ENCODE results near the gene VPS37D.

VPS37D gene

GRCh38 chr7:73680501-73680900 is 12.9 kb downstream of the VPS37D start:
- DNase-seq (ENCODE audit: low read depth), result no peak

- no peak for DNase-seq (ENCODE audit: low read depth)
Observed at GRCh38 chr7:73681031-73681430, 13.4 kb downstream of the VPS37D start.

GRCh38 chr7:73682745-73683055 is 15.1 kb downstream of the VPS37D start:
- no peak for DNase-seq (ENCODE audit: low read depth)

GRCh38 chr7:73683056-73683787 is 15.6 kb downstream of the VPS37D start, which contains the start of the genes BUD23 and DNAJC30:
TSS of gene BUD23 (plus strand) at chr7:73683597. CDS start at chr7:73683626, 29 bp downstream.
TSS of gene DNAJC30 (minus strand) at chr7:73683453. CDS start at chr7:73683423, 30 bp downstream.
- peak; percentile 94 for DNase-seq (ENCODE audit: low read depth)

- no peak for DNase-seq (ENCODE audit: low read depth)
Observed at GRCh38 chr7:73683788-73684693, 16.4 kb downstream of the VPS37D start.

- DNase-seq (ENCODE audit: low read depth), result no peak
Observed at GRCh38 chr7:73685311-73685710, 17.7 kb downstream of the VPS37D start.

GRCh38 chr7:73688288-73688687 is 20.7 kb downstream of the VPS37D start:
- DNase-seq (ENCODE audit: low read depth), result no peak

- no peak for DNase-seq (ENCODE audit: low read depth)
Observed at GRCh38 chr7:73690646-73691045, 23.0 kb downstream of the VPS37D start.

GRCh38 chr7:73696372-73696771 is 28.7 kb downstream of the VPS37D start:
- DNase-seq (ENCODE audit: low read depth), result no peak

- no peak for DNase-seq (ENCODE audit: low read depth)
Observed at GRCh38 chr7:73698410-73698809, 30.8 kb downstream of the VPS37D start.

- DNase-seq (ENCODE audit: low read depth), result no peak
Observed at GRCh38 chr7:73699370-73700068, 31.9 kb downstream of the VPS37D start.

GRCh38 chr7:73700069-73700423 is 32.4 kb downstream of the VPS37D start:
- DNase-seq (ENCODE audit: low read depth), result no peak

- no peak for DNase-seq (ENCODE audit: low read depth)
Observed at GRCh38 chr7:73700581-73701134, 33.0 kb downstream of the VPS37D start.

- DNase-seq (ENCODE audit: low read depth), result peak; percentile 68
Observed at GRCh38 chr7:73701357-73701995, 33.8 kb downstream of the VPS37D start.

GRCh38 chr7:73702226-73702625 is 34.6 kb downstream of the VPS37D start:
- no peak for DNase-seq (ENCODE audit: low read depth)

- DNase-seq (ENCODE audit: low read depth), result no peak
Observed at GRCh38 chr7:73702665-73703064, 35.0 kb downstream of the VPS37D start.

- DNase-seq (ENCODE audit: low read depth), result no peak
Observed at GRCh38 chr7:73703225-73703624, 35.6 kb downstream of the VPS37D start.

GRCh38 chr7:73703757-73704639 is 36.4 kb downstream of the VPS37D start:
- DNase-seq (ENCODE audit: low read depth), result peak; percentile 39

GRCh38 chr7:73704640-73705550 is 37.3 kb downstream of the VPS37D start:
- DNase-seq (ENCODE audit: low read depth), result peak; percentile 67

- no peak for DNase-seq (ENCODE audit: low read depth)
Observed at GRCh38 chr7:73705551-73705920, 37.9 kb downstream of the VPS37D start.
